ENCODE data around the gene LCOR. TPM values are rescaled to one million over a fixed set of nuclear protein-coding genes. Genes with fewer than 3 reads are reported as not detected.

The LCOR gene
- total RNA-seq, 2 donors from 2014 or later = 58.6 to 73.1 TPM

- intact Hi-C loops (cut with DNase I) = no loop called here
- Histone ChIP-seq H3K4me1 (no peaks in the 10 kb centered on the region), H3K27ac (no peak overlapping the region), H3K9ac (ENCODE audit: low read depth in 2 of 2, low read length in 2 of 2) (no peak overlapping the region), H3K36me3 (no peaks in the 10 kb centered on the region), H3K9me3 (no peaks in the 10 kb centered on the region), H3K4me3 (no peak overlapping the region), H3K27me3 (no peaks in the 10 kb centered on the region)
- TF ChIP-seq CTCF (IDR thresholded peaks at IDR 0.05) = no peak
- no peak for DNase-seq
Observed at GRCh38 chr10:97003151-97003803, 171.2 kb downstream of the LCOR start.

DNA sequence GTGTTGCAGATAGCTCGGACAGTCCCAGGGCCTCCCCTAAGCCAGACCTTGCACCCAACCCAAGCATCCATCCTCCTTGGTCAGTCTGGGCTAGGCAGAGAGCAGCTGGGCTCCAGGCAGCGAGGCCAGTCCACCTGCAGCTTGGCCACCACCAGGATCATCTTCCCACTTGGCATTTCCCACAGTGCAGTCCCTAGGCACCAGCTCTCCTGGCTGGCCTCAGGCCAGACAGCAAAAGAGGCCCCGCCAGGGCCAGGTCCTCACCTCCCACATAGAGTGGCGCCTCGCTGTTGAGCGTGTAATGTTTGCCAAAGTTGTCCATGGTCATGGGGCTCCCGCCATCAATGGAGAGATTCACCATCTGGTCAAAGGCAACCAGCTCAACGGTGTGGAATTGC, 171.7 kb downstream of the LCOR start:
- no peaks in the 10 kb centered on the region for H3K9me3 ChIP-seq
- H3K4me3 ChIP-seq = no peak overlapping the region
- no peaks in the 10 kb centered on the region for H3K27me3 ChIP-seq
- intact Hi-C loops (cut with DNase I) = no loop called here
- no peak overlapping the region for H3K9ac ChIP-seq (ENCODE audit: low read depth in 2 of 2, low read length in 2 of 2)
- DNase-seq = no peak
- no peaks in the 10 kb centered on the region for H3K36me3 ChIP-seq
- TF ChIP-seq CTCF (IDR thresholded peaks at IDR 0.05) = no peak
- H3K4me1 ChIP-seq = no peaks in the 10 kb centered on the region
- H3K27ac ChIP-seq = no peak overlapping the region

- no peak overlapping the region for H3K4me3 ChIP-seq
- intact Hi-C loops (cut with DNase I) = no loop called here
- DNase-seq = no peak
- no peaks in the 10 kb centered on the region for H3K4me1 ChIP-seq
- no peaks in the 10 kb centered on the region for H3K9me3 ChIP-seq
- H3K27ac ChIP-seq = no peak overlapping the region
- H3K9ac ChIP-seq (ENCODE audit: low read depth in 2 of 2, low read length in 2 of 2) = no peak overlapping the region
- no peaks in the 10 kb centered on the region for H3K27me3 ChIP-seq
- no peak for TF ChIP-seq CTCF (IDR thresholded peaks at IDR 0.05)
- no peaks in the 10 kb centered on the region for H3K36me3 ChIP-seq
Observed at GRCh38 chr10:97004591-97004990, 172.5 kb downstream of the LCOR start.

DNA sequence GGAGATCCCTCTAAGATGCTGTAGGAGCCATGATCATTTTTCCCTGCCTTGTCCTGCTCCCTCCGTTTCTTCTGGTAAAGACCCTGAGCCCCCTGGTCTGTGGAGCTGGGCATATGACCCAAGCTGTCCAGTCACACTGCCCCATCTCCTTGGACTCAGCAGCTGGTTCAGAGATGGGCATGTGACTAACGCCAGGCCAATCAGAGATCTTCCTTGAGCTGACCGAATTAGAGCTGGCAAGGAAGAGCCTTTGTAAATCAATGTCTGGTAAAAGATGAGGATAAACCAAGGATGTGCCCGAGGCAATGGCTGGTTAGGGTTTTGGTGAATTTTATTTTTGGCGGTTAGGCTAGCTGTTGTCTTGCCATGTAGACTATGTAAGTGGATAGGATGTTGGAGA, 173.3 kb downstream of the LCOR start:
- Histone ChIP-seq H3K4me1 (no peaks in the 10 kb centered on the region), H3K27ac (no peak overlapping the region), H3K27me3 (no peaks in the 10 kb centered on the region), H3K9me3 (no peaks in the 10 kb centered on the region), H3K36me3 (no peaks in the 10 kb centered on the region), H3K4me3 (no peak overlapping the region), H3K9ac (ENCODE audit: low read depth in 2 of 2, low read length in 2 of 2) (no peak overlapping the region)
- intact Hi-C loops (cut with DNase I) = no loop called here
- no peak for DNase-seq
- no peak for TF ChIP-seq CTCF (IDR thresholded peaks at IDR 0.05)

- no peak for DNase-seq
- H3K4me3 ChIP-seq = no peak overlapping the region
- intact Hi-C loops (cut with DNase I) = no loop called here
- no peak overlapping the region for H3K9ac ChIP-seq (ENCODE audit: low read depth in 2 of 2, low read length in 2 of 2)
- H3K9me3 ChIP-seq = no peaks in the 10 kb centered on the region
- H3K27me3 ChIP-seq = no peaks in the 10 kb centered on the region
- H3K36me3 ChIP-seq = no peaks in the 10 kb centered on the region
- H3K4me1 ChIP-seq = no peaks in the 10 kb centered on the region
- TF ChIP-seq CTCF (IDR thresholded peaks at IDR 0.05) = no peak
- no peak overlapping the region for H3K27ac ChIP-seq
Observed at GRCh38 chr10:97006364-97006763, 174.3 kb downstream of the LCOR start.

Data from colonic mucosa (tissue), 4 donors.